Stimulated activated naive CD8-positive, alpha-beta T cell treated with anti-CD3 and anti-CD28 coated beads, Interleukin-15, amount 100 ng/mL, for 72 hours (primary cell): Measurements from ENCODE around the gene DGKA.

Experiments
- ATAC-seq: fragments of 150-1000 bp; cut with Tn5 transposase; 2 replicates; pipeline ENCODE4 v1.10.0; 2021; ENCODE audit warnings: mild to moderate bottlenecking, moderate library complexity
- DNase-seq, 2 donors: peaks; one replicate each; pipeline ENCODE4 v3.0.0; 2021 to 2022
- H3K27ac Mint-ChIP-seq, 2 donors: one replicate each; pipeline ENCODE4 v1.8.0; 2022; ENCODE audit warnings: mild to moderate bottlenecking in 2 of 2, mixed read lengths in 2 of 2, moderate library complexity in 2 of 2
- H3K27me3 Mint-ChIP-seq: one replicate; pipeline ENCODE4 v1.8.0; 2022; ENCODE audit warnings: mixed read lengths
- H3K4me1 Mint-ChIP-seq: one replicate; pipeline ENCODE4 v1.8.0; 2022; ENCODE audit warnings: mild to moderate bottlenecking, mixed read lengths
- H3K4me3 Mint-ChIP-seq, 2 donors: one replicate each; pipeline ENCODE4 v1.8.0; 2022; ENCODE audit warnings: mild to moderate bottlenecking in 2 of 2, mixed read lengths in 2 of 2, moderate library complexity in 1 of 2
- H3K9me3 Mint-ChIP-seq, 2 donors: one replicate each; pipeline ENCODE4 v1.8.0; 2022; ENCODE audit warnings: mixed read lengths in 2 of 2

DGKA gene

GRCh38 chr12:55938826-55939501, 8.0 kb downstream of the DGKA start:
- peak in 1 of 2 donors; percentile 52 for DNase-seq
- peak; percentile 68 for ATAC-seq
- Mint-ChIP-seq H3K4me3 (peak overlapping the region; percentile 16 to 62), H3K27me3 (no peaks in the 10 kb centered on the region), H3K27ac (peak overlapping the region; percentile 49 to 73), H3K4me1 (peaks cover 93% of the 10 kb centered on the region), H3K9me3 (no peaks in the 10 kb centered on the region)

DNA sequence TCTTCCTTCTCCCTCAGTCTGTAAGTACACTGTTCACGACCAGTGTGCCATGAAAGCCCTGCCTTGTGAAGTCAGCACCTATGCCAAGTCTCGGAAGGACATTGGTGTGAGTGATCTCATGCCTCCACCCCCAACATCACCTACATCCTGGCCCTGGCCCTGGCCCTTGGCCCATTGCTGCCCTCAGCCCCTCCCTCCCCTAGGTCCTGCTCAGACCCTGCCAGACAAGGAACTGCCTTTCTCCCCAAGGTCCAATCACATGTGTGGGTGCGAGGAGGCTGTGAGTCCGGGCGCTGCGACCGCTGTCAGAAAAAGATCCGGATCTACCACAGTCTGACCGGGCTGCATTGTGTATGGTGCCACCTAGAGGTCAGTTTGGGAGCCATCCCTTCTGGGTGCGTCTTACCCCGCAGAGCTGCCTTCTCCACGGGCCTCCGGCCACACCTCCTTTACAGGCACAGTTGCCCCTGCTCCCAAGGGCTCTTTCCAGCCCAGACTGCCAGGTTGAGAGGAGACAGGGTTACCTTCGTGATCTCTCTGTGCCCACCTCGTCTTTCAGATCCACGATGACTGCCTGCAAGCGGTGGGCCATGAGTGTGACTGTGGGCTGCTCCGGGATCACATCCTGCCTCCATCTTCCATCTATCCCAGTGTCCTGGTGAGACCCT, 9.2 kb downstream of the DGKA start:
- Mint-ChIP-seq H3K27ac (peak overlapping the region in 1 of 2 donors; percentile 12), H3K4me1 (peaks cover 93% of the 10 kb centered on the region), H3K4me3 (peak overlapping the region; percentile 12 to 27), H3K9me3 (no peaks in the 10 kb centered on the region), H3K27me3 (no peaks in the 10 kb centered on the region)
- ATAC-seq (peak; percentile 90), DNase-seq (peak; percentile 78 to 83)

DNA sequence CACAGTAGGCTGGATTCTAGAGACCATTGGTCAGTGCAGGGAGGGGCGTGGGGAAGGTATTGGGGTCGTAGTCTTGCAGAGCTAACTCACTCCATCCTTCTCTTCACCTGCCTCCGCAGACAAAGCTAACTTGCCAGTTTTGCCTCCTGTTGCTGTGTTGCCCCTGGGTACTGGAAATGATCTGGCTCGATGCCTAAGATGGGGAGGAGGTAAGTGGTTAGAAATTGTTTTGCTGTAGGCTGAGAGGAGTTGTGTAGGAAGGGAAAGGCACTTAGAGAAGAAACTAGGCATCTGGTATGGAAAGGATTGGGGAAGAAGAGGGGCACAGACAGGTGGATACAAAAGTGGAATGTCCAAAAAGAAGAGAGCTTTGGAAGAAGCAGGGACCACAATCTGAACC, 11.1 kb downstream of the DGKA start:
- H3K4me3 Mint-ChIP-seq, result no peak overlapping the region
- H3K4me1 Mint-ChIP-seq, result peaks cover 93% of the 10 kb centered on the region
- H3K9me3 Mint-ChIP-seq, result no peaks in the 10 kb centered on the region
- no peaks in the 10 kb centered on the region for H3K27me3 Mint-ChIP-seq
- H3K27ac Mint-ChIP-seq, result peak overlapping the region in 1 of 2 donors; percentile 84
- no peak for ATAC-seq
- no peak for DNase-seq

GRCh38 chr12:55942577-55943136, 11.7 kb downstream of the DGKA start:
- no peak for ATAC-seq
- H3K4me1 Mint-ChIP-seq, result peaks cover 92% of the 10 kb centered on the region
- no peak overlapping the region for H3K4me3 Mint-ChIP-seq
- H3K27ac Mint-ChIP-seq, result peak overlapping the region; percentile 0 to 41
- no peaks in the 10 kb centered on the region for H3K9me3 Mint-ChIP-seq
- no peaks in the 10 kb centered on the region for H3K27me3 Mint-ChIP-seq
- no peak for DNase-seq

GRCh38 chr12:55946553-55946952, 15.6 kb downstream of the DGKA start:
- peak; percentile 79 for ATAC-seq
- DNase-seq, result no peak
- Mint-ChIP-seq H3K27ac (peak overlapping the region; percentile 70 to 86), H3K9me3 (no peaks in the 10 kb centered on the region), H3K4me1 (peaks cover 63% of the 10 kb centered on the region), H3K27me3 (no peaks in the 10 kb centered on the region), H3K4me3 (no peak overlapping the region)

DNA sequence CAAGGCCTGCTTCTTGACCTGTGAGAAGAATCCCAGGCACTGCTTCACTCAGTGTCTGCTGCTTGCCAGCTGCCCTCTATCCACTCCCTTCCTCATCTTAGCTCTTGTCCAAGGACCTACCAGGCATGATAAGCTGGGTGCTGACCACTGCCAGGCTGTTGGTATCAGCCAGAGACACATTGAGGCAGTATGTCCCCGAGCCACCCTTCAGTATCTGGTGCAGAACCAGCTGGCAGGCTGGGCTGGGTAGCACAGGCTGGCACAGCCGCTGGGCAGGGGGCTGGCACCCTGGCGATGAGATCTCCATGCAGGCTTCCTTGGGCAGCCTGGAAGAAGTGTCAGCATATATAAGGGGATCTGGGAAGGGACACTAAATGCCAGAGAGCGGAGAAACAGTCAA, 24.4 kb downstream of the DGKA start:
- DNase-seq, result no peak
- Mint-ChIP-seq H3K4me1 (peaks cover 22% of the 10 kb centered on the region), H3K27me3 (no peaks in the 10 kb centered on the region), H3K9me3 (no peaks in the 10 kb centered on the region), H3K4me3 (no peak overlapping the region), H3K27ac (peak overlapping the region in 1 of 2 donors; percentile 8)
- peak; percentile 27 for ATAC-seq

- H3K27ac Mint-ChIP-seq, result peak overlapping the region; percentile 65 to 73
- H3K27me3 Mint-ChIP-seq, result no peaks in the 10 kb centered on the region
- DNase-seq (peak; percentile 58 to 60), ATAC-seq (peak; percentile 79)
- H3K4me3 Mint-ChIP-seq, result no peak overlapping the region
- H3K4me1 Mint-ChIP-seq, result peaks cover 22% of the 10 kb centered on the region
- H3K9me3 Mint-ChIP-seq, result no peaks in the 10 kb centered on the region
These were observed 25.0 kb downstream of the DGKA start for GRCh38 chr12:55955800-55956508.

DNA sequence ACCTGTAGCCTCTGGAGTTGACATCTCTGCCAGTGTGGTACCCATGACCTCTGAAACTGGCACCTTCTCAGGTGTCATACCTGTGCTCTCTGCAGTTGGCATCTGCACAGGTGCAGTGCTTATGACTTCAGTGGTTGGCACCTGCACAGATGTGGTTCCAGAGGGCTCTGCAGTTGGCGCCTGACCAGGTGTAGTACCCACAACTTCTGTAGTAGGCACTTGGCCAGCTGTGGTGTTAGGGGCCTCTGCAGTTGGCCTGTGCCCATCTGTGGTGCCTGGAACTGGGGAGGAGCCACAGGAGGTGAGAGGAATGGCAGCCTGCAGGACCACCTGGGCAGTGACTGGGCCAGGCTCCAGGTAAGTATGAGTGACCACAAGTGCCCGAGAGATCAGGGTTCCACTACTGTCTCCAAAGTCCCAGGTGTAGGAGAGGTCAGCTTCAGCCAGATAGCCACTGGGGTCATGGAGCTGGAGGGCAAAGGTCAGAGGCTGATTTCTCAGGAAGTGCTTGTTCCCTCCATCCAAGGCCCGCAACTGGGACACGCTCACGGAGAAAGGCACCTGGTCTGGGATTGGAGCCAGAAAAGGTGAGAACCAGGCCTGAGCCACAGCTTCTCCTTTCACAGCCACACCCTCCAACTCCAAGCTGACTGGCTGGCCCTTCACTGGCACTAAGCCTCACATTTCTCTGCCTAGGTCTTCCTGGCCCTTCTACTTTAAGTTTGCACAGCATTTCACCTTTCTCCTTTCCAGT, 26.3 kb downstream of the DGKA start:
- no peaks in the 10 kb centered on the region for H3K27me3 Mint-ChIP-seq
- H3K9me3 Mint-ChIP-seq, result no peaks in the 10 kb centered on the region
- H3K4me1 Mint-ChIP-seq, result peaks cover 16% of the 10 kb centered on the region
- no peak overlapping the region for H3K4me3 Mint-ChIP-seq
- no peak for DNase-seq
- ATAC-seq, result peak; percentile 15
- peak overlapping the region in 1 of 2 donors; percentile 72 for H3K27ac Mint-ChIP-seq

GRCh38 chr12:55963760-55964159, 32.8 kb downstream of the DGKA start:
- DNase-seq (no peak), ATAC-seq (no peak)
- H3K9me3 Mint-ChIP-seq, result no peaks in the 10 kb centered on the region
- H3K27me3 Mint-ChIP-seq, result no peaks in the 10 kb centered on the region
- H3K4me3 Mint-ChIP-seq, result no peak overlapping the region
- H3K27ac Mint-ChIP-seq, result no peak overlapping the region
- H3K4me1 Mint-ChIP-seq, result peaks cover 34% of the 10 kb centered on the region

- Mint-ChIP-seq H3K9me3 (no peaks in the 10 kb centered on the region), H3K4me3 (no peak overlapping the region), H3K4me1 (peaks cover 38% of the 10 kb centered on the region), H3K27me3 (no peaks in the 10 kb centered on the region), H3K27ac (no peak overlapping the region)
- DNase-seq (no peak), ATAC-seq (no peak)
These were observed 34.3 kb downstream of the DGKA start for GRCh38 chr12:55965240-55965639.

- Mint-ChIP-seq H3K4me3 (peak within 1 kb of the TSS; percentile 96 to 100), H3K27me3 (no peaks in the 10 kb centered on the region), H3K4me1 (peaks cover 39% of the 10 kb centered on the region), H3K9me3 (no peaks in the 10 kb centered on the region), H3K27ac (peak within 1 kb of the TSS; percentile 93 to 98)
- peak; percentile 3 for ATAC-seq
- no peak for DNase-seq
These were observed 35.0 kb downstream of the DGKA start, which contains the start of gene PMEL for GRCh38 chr12:55965941-55966407. Gene PMEL, minus strand, starts transcription at chr12:55966042. Its CDS starts 31 bp downstream, at chr12:55966011.

DNA sequence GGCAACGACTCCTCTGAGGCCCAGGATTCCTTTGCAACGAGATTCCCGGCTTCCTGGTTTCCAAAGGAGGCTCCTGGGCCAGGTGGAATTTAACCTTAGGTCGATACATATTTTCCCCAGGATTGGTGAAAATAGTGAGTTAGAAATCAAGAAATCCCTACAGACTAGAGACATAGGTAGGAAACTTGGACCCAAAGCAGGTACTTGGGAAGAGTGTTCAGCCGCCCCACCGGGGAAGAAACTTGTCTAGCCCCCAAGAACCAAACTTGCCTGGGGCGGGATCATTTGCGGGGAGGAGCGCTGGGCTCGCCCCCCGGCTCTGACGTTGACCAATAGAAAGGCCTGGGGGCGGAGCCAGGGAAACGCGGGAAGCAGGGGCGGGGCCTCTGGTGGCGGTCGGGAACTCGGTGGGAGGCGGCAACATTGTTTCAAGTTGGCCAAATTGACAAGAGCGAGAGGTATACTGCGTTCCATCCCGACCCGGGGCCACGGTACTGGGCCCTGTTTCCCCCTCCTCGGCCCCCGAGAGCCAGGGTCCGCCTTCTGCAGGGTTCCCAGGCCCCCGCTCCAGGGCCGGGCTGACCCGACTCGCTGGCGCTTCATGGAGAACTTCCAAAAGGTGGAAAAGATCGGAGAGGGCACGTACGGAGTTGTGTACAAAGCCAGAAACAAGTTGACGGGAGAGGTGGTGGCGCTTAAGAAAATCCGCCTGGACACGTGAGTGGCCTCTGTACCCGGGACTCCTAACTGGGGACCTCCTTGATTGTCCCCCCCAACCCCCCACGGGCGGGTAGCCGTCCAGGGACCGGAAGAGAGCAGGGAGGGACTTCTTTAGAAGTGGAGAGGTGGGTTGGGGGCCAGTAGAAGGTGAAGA, 35.7 kb downstream of the DGKA start, which contains the start of gene CDK2:
CDK2 (plus strand) TSS at position 423 of the 874 bp plus-strand sequence; CDS start at position 602, 179 bp downstream.
- H3K9me3 Mint-ChIP-seq, result no peaks in the 10 kb centered on the region
- no peaks in the 10 kb centered on the region for H3K27me3 Mint-ChIP-seq
- DNase-seq (peak; percentile 84 to 88), ATAC-seq (peak; percentile 94)
- H3K4me3 Mint-ChIP-seq, result peak within 1 kb of the TSS; percentile 96 to 100
- peak within 1 kb of the TSS; percentile 93 to 98 for H3K27ac Mint-ChIP-seq
- peaks cover 45% of the 10 kb centered on the region for H3K4me1 Mint-ChIP-seq

DNA sequence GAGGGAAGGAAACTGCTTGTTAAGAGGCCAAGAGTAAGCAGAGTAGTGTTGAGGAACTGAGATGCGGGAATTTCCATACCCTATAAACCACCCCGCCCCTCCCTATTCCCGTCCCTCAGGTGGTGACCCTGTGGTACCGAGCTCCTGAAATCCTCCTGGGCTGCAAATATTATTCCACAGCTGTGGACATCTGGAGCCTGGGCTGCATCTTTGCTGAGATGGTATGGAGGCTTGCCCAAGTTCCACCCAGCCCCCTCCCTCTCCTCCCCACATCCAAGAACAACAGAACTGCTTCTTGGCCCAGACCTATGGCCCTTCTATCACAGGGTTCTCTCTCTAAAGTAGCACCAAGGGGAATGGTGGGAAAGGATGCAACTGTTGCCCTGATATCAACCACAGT, 38.4 kb downstream of the DGKA start:
- no peak overlapping the region for H3K4me3 Mint-ChIP-seq
- H3K27ac Mint-ChIP-seq, result no peak overlapping the region
- H3K9me3 Mint-ChIP-seq, result no peaks in the 10 kb centered on the region
- DNase-seq, result no peak
- no peaks in the 10 kb centered on the region for H3K27me3 Mint-ChIP-seq
- ATAC-seq, result no peak
- peaks cover 50% of the 10 kb centered on the region for H3K4me1 Mint-ChIP-seq

- H3K4me3 Mint-ChIP-seq, result no peak overlapping the region
- H3K27ac Mint-ChIP-seq, result no peak overlapping the region
- H3K4me1 Mint-ChIP-seq, result peaks cover 46% of the 10 kb centered on the region
- DNase-seq (no peak), ATAC-seq (no peak)
- no peaks in the 10 kb centered on the region for H3K9me3 Mint-ChIP-seq
- no peaks in the 10 kb centered on the region for H3K27me3 Mint-ChIP-seq
These were observed 39.8 kb downstream of the DGKA start for GRCh38 chr12:55970775-55971174.
